Activated naive CD8-positive, alpha-beta T cell (primary cell): ENCODE measurements around the gene ZNF3.
A peak's percentile ranks its signal among the peaks of the same experiment; 100 is the strongest.

Source experiments
- H3K27ac Mint-ChIP-seq: one replicate; pipeline ENCODE4 v1.8.0; 2021; ENCODE audit warnings: mixed read lengths
- H3K27me3 Mint-ChIP-seq: one replicate; pipeline ENCODE4 v1.8.0; 2021; ENCODE audit warnings: mixed read lengths
- H3K36me3 Mint-ChIP-seq: one replicate; pipeline ENCODE4 v1.8.0; 2021; ENCODE audit warnings: mixed read lengths
- H3K4me1 Mint-ChIP-seq: one replicate; pipeline ENCODE4 v1.8.0; 2021; ENCODE audit warnings: low read depth, mixed read lengths
- H3K4me3 Mint-ChIP-seq: one replicate; pipeline ENCODE4 v1.8.0; 2021; ENCODE audit warnings: mild to moderate bottlenecking, mixed read lengths
- H3K9me3 Mint-ChIP-seq: one replicate; pipeline ENCODE4 v1.8.0; 2021; ENCODE audit warnings: low read depth, mixed read lengths

The ZNF3 gene

DNA sequence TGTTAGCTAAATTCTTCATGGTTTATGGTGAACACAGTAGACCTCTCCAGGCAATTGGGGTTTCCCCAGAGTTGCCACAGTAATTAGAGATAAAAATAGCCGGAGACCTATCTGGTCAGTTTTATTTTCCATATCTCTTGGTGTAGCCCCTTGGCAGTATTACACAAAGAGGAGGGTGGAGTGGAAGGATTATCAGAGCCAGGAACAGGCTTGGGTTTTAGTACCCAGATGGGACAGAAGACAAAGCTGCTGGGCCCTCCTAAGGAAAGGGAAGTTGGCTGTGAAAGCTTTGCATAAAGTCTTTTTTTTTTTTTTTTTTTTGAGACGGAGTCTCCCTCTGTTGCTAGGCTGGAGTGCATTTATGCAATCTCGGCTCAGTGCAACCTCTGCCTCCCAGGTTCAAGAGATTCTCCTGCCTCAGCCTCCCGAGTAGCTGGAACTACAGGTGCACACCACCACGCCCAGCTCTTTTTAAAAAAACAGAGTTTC is 22.2 kb downstream of the ZNF3 start:
- Mint-ChIP-seq H3K9me3 (no peaks in the 10 kb centered on the region), H3K4me3 (no peak overlapping the region), H3K36me3 (peaks cover 5% of the 10 kb centered on the region), H3K27ac (no peak overlapping the region), H3K4me1 (no peaks in the 10 kb centered on the region), H3K27me3 (no peaks in the 10 kb centered on the region)

DNA sequence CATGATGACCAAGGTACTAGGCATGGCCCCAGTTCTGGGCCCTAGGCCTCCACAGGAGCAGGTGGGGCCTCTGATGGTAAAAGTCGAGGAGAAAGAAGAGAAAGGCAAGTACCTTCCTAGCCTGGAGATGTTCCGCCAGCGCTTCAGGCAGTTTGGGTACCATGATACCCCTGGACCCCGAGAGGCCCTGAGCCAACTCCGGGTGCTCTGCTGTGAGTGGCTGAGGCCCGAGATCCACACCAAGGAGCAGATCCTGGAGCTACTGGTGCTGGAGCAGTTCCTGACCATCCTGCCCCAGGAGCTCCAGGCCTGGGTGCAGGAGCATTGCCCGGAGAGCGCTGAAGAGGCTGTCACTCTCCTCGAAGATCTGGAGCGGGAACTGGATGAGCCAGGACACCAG is 24.5 kb downstream of the ZNF3 start:
- no peaks in the 10 kb centered on the region for H3K9me3 Mint-ChIP-seq
- no peak overlapping the region for H3K4me3 Mint-ChIP-seq
- H3K4me1 Mint-ChIP-seq = peaks cover 4% of the 10 kb centered on the region
- H3K27me3 Mint-ChIP-seq = no peaks in the 10 kb centered on the region
- no peak overlapping the region for H3K27ac Mint-ChIP-seq
- peaks cover 3% of the 10 kb centered on the region for H3K36me3 Mint-ChIP-seq

DNA sequence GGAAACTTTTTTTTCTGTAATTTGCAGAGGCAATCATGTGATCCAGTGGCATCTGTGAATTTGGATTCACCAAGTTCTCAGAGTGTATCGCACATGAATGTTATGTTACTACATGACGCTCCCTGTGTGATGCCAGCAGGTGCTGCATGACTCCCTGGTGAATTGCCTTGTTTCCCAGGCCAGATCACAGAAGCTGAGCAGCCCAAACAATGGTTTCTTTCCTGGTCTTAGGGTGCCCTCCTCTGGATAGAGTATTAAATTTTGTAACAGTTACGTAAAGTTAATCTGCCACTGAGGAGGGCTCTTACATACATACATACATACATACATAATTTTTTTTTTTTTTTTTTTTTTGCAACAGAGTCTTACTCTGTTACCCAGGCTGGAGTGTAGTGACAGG is 28.3 kb downstream of the ZNF3 start:
- H3K9me3 Mint-ChIP-seq = no peaks in the 10 kb centered on the region
- H3K4me3 Mint-ChIP-seq = no peak overlapping the region
- H3K27ac Mint-ChIP-seq = no peak overlapping the region
- no peaks in the 10 kb centered on the region for H3K27me3 Mint-ChIP-seq
- H3K4me1 Mint-ChIP-seq = peaks cover 22% of the 10 kb centered on the region
- no peaks in the 10 kb centered on the region for H3K36me3 Mint-ChIP-seq

DNA sequence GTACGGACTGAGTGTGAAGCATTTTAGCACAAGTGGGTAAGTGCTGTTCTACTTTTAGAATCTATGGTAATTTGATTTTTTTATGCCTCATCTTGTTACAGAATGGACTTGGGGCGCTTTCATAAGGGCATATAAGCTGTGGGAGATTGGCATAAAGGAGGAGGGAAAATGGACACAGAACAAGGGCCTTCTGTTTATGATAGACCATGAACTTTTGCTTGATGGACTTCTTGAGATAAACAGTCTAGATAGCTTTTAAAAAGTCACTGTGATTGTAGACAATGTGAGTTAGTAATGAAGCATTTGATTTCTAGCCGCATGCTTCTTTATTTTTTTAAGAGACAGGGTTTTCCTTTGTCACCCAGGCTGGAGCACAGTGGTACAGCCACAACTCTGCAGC is 29.9 kb downstream of the ZNF3 start:
- peak overlapping the region; percentile 74 for H3K4me3 Mint-ChIP-seq
- peaks cover 22% of the 10 kb centered on the region for H3K4me1 Mint-ChIP-seq
- H3K36me3 Mint-ChIP-seq = no peaks in the 10 kb centered on the region
- H3K27ac Mint-ChIP-seq = no peak overlapping the region
- no peaks in the 10 kb centered on the region for H3K27me3 Mint-ChIP-seq
- H3K9me3 Mint-ChIP-seq = no peaks in the 10 kb centered on the region

DNA sequence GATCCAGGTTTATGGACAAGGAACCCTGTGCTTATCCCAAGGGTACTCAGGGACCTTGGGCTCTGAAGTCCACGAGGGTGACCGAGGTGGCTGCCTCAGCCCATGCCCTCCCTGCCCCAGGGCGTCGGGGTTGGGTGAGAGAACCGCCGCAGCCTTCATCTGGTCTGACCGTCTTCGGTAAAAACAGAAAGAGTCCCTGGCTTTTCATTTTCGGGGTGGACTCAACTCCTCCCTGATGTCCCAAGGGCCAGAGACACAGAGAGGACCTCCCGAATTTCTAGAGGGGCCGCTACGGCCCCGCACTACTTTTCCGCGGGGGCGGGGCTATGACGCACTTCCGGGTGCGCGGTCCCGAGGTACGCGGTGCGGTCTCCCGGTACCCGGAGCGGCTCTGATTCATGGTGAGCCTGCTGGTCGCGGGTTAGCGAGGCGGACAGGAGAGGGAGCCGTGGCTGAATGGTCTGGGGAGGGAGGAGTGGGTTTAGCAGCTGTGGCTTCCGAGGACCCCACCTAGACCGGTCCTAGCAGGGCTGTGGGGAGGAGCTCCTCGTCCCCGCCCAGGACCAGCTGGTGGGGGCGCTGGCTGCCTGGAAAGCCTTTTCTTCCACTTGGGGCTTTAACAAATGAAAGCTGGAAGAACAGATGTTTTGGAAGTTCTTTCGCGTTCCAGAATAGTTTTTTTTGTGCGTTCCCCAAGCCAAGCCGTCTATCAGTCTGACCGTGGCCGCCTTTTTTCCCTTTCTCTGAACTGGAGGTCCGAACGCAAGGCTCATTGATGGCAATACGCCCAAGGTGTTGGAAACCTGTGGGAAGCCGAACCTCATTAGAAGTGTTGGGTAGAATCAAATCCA is 31.9 kb downstream of the ZNF3 start, which contains the start of gene ZSCAN21:
Gene ZSCAN21 (plus strand): TSS at position 334 of the 851 bp plus-strand sequence. CDS start 7,233 bp downstream, outside the sequence.
- peak within 1 kb of the TSS; percentile 91 for H3K4me3 Mint-ChIP-seq

DNA sequence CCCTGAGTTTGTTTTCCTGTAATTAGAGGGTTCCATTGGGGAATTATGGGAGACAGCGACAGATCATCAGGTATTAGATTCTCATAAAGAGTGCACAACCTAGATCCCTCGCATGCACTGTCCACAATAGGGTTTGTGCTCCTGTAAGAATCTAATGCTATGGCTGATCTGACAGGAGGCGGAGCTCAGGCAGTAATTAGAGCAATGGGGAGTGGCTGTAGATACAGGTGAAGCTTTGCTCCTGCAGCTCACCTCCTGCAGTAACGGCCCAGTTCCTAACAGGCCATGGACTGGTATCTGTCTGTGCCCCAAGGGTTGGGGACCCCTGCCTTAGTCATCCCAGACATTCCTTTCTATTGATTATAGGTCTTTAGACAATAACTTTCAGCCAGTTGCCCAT is 32.8 kb downstream of the ZNF3 start:
- Mint-ChIP-seq H3K27ac (peak overlapping the region; percentile 82), H3K9me3 (no peaks in the 10 kb centered on the region), H3K27me3 (no peaks in the 10 kb centered on the region), H3K4me1 (peaks cover 23% of the 10 kb centered on the region), H3K4me3 (peak overlapping the region; percentile 91), H3K36me3 (no peaks in the 10 kb centered on the region)

More for the DNA sequence above, 31.9 kb downstream of the ZNF3 start, which contains the start of gene ZSCAN21:
- no peaks in the 10 kb centered on the region for H3K36me3 Mint-ChIP-seq
- no peaks in the 10 kb centered on the region for H3K27me3 Mint-ChIP-seq
- H3K27ac Mint-ChIP-seq = peak within 1 kb of the TSS; percentile 90
- H3K4me1 Mint-ChIP-seq = peaks cover 23% of the 10 kb centered on the region
- H3K9me3 Mint-ChIP-seq = no peaks in the 10 kb centered on the region

DNA sequence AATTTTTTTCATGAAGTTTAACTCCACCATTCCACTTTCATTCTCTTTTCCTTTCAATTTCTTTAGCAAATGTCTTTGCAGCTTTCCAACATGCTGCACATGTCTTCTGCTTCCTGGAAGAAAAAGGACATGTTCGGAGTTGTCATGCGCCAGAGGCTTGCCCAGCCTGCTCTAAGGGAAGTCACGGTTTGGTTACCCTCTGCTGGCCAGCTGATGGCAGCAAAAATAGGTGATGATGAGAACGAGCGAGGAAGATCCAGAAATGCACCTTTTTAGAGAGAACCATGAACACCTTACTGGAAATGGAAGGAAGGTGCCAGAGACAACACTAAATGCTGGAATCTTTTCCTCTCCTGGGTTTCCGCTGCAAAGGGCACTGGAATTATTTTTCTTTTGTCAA is 36.8 kb downstream of the ZNF3 start:
- Mint-ChIP-seq H3K4me1 (peaks cover 26% of the 10 kb centered on the region), H3K27me3 (no peaks in the 10 kb centered on the region), H3K4me3 (no peak overlapping the region), H3K27ac (no peak overlapping the region), H3K36me3 (no peaks in the 10 kb centered on the region), H3K9me3 (no peaks in the 10 kb centered on the region)

DNA sequence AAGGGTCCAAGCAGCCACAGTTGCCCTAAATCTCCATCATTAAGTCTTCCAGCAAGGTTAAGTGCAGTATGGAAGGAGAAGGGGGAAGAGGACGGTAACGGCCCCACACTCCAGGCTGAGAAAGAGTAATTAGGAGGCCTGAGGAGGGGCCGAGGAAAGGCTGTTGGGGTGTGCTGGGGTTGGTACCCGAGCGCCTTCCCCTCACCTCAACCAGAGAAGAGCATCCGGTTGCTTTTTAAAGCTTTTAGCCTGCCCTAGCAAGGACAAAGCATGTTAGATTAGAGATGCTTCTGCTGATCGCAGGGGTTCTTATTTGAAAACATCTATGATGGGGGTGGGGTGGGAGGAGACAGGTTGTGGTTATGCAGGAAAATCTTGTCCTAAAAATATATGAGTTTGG is 40.9 kb downstream of the ZNF3 start:
- peaks cover 12% of the 10 kb centered on the region for H3K36me3 Mint-ChIP-seq
- H3K27me3 Mint-ChIP-seq = no peaks in the 10 kb centered on the region
- H3K9me3 Mint-ChIP-seq = no peaks in the 10 kb centered on the region
- peaks cover 20% of the 10 kb centered on the region for H3K4me1 Mint-ChIP-seq
- no peak overlapping the region for H3K4me3 Mint-ChIP-seq
- peak overlapping the region; percentile 66 for H3K27ac Mint-ChIP-seq

DNA sequence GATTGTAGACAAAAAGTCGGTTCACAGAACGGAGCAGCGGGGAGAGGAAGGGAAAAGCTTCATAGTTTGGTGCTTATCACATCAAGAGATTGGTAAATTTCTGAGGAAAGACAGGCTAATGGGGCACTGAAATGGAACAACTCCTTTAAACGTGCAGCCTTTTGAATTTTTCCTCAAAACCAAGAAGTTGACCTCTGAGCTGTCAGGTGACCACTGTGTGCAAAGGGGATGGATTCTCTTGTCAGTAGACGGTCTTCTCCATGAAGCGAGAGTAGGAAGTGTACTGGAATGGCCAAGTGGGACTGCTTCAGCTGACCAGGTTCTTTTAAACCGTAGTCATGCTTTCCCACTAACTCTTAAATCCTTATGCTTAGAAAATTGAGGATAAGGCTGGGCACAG is 43.2 kb downstream of the ZNF3 start:
- peaks cover 18% of the 10 kb centered on the region for H3K4me1 Mint-ChIP-seq
- H3K4me3 Mint-ChIP-seq = no peak overlapping the region
- no peak overlapping the region for H3K27ac Mint-ChIP-seq
- no peaks in the 10 kb centered on the region for H3K27me3 Mint-ChIP-seq
- H3K36me3 Mint-ChIP-seq = peaks cover 20% of the 10 kb centered on the region
- no peaks in the 10 kb centered on the region for H3K9me3 Mint-ChIP-seq

DNA sequence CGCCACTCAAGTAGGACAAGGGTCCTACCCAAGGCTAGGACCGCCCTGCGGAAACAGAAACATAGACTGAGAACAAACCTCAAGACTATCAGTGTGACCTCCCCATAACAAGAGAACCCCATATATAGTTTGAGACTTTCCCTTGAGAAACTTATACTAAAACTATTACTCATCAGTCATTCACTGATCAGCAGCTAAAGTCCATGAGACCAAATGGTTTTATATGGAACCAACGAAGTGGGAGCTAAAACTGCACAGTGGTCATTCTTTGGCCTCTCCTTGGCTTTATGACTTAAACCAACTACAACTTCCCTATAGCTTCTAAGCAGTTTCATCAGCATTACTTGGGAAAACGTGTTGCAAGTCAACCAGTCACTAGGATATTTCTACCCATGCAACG is 45.6 kb downstream of the ZNF3 start:
- Mint-ChIP-seq H3K36me3 (peaks cover 22% of the 10 kb centered on the region), H3K4me1 (peaks cover 10% of the 10 kb centered on the region), H3K27me3 (no peaks in the 10 kb centered on the region)

DNA sequence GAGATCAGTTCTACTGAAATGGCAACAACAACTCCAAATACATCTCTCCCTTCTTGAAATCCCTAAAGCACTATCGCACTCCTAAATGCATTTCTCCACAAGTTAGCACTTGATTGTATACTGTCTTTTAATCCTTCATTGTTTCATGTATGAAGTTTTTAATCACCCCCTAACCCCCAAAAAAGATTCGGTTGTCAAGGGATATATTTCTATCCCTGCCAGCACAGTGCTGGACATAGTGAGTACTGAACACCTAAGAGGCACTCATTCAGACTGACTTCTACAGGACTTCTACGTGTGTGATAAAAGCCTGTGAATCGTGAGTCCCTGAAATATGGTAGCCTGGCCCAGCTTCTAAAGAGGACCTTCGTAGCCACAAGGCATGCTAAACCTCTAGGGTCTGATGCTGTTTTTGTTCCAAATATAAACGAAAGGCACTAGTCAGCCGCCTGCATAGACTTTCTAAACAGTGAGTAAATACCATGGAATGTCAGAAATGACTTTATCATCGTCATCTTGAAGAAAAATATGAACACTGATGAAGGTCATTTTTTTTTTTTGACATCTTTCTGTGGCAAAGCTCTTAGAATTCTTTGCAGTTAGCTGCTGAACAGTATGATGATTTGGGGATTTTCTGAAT is 46.5 kb downstream of the ZNF3 start:
- H3K4me1 Mint-ChIP-seq = peaks cover 1% of the 10 kb centered on the region
- no peak overlapping the region for H3K27ac Mint-ChIP-seq
- no peaks in the 10 kb centered on the region for H3K9me3 Mint-ChIP-seq
- H3K36me3 Mint-ChIP-seq = peaks cover 22% of the 10 kb centered on the region
- no peak overlapping the region for H3K4me3 Mint-ChIP-seq
- no peaks in the 10 kb centered on the region for H3K27me3 Mint-ChIP-seq

More for the DNA sequence above, 45.6 kb downstream of the ZNF3 start:
- H3K9me3 Mint-ChIP-seq = no peaks in the 10 kb centered on the region
- no peak overlapping the region for H3K4me3 Mint-ChIP-seq
- H3K27ac Mint-ChIP-seq = no peak overlapping the region

DNA sequence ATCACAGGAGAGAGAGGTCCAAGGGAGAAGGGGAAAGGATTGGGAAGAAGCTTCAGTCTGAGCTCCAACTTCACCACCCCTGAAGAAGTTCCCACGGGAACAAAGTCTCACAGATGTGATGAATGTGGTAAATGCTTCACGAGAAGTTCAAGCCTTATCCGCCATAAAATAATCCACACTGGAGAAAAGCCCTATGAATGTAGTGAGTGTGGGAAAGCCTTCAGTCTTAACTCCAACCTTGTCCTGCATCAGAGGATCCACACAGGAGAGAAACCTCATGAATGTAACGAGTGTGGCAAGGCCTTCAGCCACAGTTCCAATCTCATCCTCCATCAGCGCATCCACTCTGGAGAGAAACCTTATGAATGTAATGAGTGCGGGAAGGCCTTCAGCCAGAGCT is 48.0 kb downstream of the ZNF3 start:
- Mint-ChIP-seq H3K4me1 (no peaks in the 10 kb centered on the region), H3K27me3 (no peaks in the 10 kb centered on the region), H3K4me3 (no peak overlapping the region), H3K36me3 (peaks cover 22% of the 10 kb centered on the region), H3K27ac (no peak overlapping the region), H3K9me3 (no peaks in the 10 kb centered on the region)

DNA sequence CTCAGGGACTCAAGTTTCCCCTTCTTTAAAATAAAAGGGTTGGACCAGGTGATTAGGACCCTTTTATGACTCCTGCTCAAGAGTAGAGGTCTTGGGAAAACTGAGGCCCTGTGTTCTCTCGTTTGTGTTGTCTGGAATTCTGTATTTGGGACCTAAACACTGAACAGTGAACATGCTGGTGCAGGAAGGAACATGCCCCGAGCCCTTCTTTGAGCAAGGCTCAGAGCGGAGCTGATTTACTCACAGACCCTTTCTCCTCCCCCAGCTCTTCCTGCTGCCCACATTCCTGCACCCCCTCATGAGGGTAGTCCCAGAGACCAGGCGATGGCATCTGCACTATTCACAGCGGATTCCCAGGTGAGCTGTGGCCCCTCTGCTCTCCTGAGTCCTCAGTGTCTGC is 51.9 kb downstream of the ZNF3 start:
- H3K27ac Mint-ChIP-seq = no peak overlapping the region
- H3K4me3 Mint-ChIP-seq = no peak overlapping the region
- no peaks in the 10 kb centered on the region for H3K4me1 Mint-ChIP-seq
- no peaks in the 10 kb centered on the region for H3K9me3 Mint-ChIP-seq
- H3K36me3 Mint-ChIP-seq = peaks cover 8% of the 10 kb centered on the region
- no peaks in the 10 kb centered on the region for H3K27me3 Mint-ChIP-seq

DNA sequence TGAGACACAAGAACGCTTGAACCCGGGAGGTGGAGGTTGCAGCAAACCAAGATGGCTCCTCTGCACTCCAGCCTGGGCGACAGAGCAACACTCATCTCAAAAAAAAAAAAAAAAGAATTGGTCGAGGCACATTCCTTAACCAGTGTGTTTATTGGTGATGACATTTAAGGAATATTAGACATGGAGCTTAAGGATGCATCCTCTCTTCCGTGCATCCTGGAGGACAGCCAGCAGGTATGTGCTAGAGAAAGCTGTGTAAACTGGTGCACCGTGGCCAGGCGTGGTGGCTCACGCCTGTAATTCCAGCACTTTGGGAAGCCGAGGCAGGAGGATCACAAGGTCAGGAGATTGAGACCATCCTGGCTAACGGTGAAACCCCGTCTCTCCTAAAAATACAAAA is 54.3 kb downstream of the ZNF3 start:
- Mint-ChIP-seq H3K9me3 (no peaks in the 10 kb centered on the region), H3K4me1 (peaks cover 5% of the 10 kb centered on the region), H3K27me3 (no peaks in the 10 kb centered on the region), H3K36me3 (peaks cover 2% of the 10 kb centered on the region), H3K4me3 (no peak overlapping the region), H3K27ac (no peak overlapping the region)

DNA sequence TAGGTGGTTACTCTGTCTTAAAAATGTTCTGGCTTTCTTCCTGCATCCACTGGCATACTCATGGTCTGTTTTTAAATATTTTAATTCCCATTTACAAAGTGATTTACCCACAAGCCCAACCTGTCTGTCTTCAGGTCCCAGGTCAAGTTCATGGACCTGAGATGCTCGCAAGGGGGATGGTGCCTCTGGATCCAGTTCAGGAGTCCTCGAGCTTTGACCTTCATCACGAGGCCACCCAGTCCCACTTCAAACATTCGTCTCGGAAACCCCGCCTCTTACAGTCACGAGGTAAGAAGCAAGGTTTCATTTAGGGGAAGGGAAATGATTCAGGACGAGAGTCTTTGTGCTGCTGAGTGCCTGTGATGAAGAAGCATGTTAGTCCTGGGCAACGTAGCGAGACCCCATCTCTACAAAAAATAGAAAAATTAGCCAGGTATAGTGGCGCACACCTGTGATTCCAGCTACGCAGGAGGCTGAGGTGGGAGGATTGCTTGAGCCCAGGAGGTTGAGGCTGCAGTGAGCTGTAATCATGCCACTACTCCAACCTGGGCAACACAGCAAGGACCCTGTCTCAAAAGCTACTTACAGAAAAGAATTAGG is 57.4 kb downstream of the ZNF3 start:
- Mint-ChIP-seq H3K27me3 (no peaks in the 10 kb centered on the region), H3K4me1 (peaks cover 26% of the 10 kb centered on the region), H3K9me3 (no peaks in the 10 kb centered on the region), H3K4me3 (no peak overlapping the region), H3K27ac (no peak overlapping the region), H3K36me3 (peaks cover 2% of the 10 kb centered on the region)
